Pancreas (tissue), 10 donors: ENCODE measurements around the gene NUP210. TPM values are rescaled to one million over a fixed set of nuclear protein-coding genes. Genes with fewer than 3 reads are reported as not detected.
A peak's percentile ranks its signal among the peaks of the same experiment; 100 is the strongest.

Source experiments
- ATAC-seq, 4 donors: fragments of 200-7000 bp; cut with Tn5 transposase; one replicate each; pipeline versions ENCODE4 v1.8.0 to v1.9.1; 2020; ENCODE audit warnings: mild to moderate bottlenecking in 4 of 4, moderate library complexity in 4 of 4
- DNase-seq, 6 donors: peaks; one replicate each; pipeline ENCODE4 v3.0.0-alpha.2; 2020
- FAIRE-seq: peaks from 2 replicates; lab custom pipeline; 2012; peaks lifted over from hg19 to GRCh38; lab: Jason Lieb, UNC
- H3K27ac ChIP-seq, 4 donors: fragments of 200-600 bp; sonication (generic); 1 replicate in 3 of 4; 2 replicates in 1 of 4; pipeline versions ENCODE4 v1.5.0 to v1.8.0; 2020
- H3K27me3 ChIP-seq, 4 donors: fragments of 200-600 bp; one replicate each; pipeline ENCODE4 v1.8.0; 2021
- H3K36me3 ChIP-seq, 3 donors: fragments of 200-600 bp; sonication (generic) in 1 of 3; one replicate each; pipeline versions ENCODE4 v1.5.0 to v1.8.0; 2020 to 2021
- H3K4me1 ChIP-seq, 3 donors: fragments of 200-600 bp; one replicate each; pipeline ENCODE4 v1.8.0; 2021
- H3K4me3 ChIP-seq, 4 donors: fragments of 200-600 bp; sonication (generic) in 2 of 4; one replicate each; pipeline versions ENCODE4 v1.5.0 to v1.8.0; 2020 to 2021
- H3K9me3 ChIP-seq, 4 donors: fragments of 200-600 bp; one replicate each; pipeline ENCODE4 v1.8.0; 2021
- CTCF ChIP-seq, 4 donors: fragments of 200-600 bp; sonication (generic) in 3 of 4; IDR thresholded peaks; one replicate each; pipeline versions ENCODE4 v1.5.0 to v1.8.0; 2021; ENCODE audit warnings: antibody characterized with exemption in 4 of 4
- WGBS, 2 donors: extraction: QIAGEN DNeasy Blood & Tissue Kit; methylation state at CpG; one replicate each; pipeline ENCODE4 v1.1.7; 2013; 5-methylcytosine and 5-hydroxymethylcytosine counted together
- intact Hi-C, 3 donors: fragments of 100-400 bp; cut with DNase I; formaldehyde crosslinking; loops; one replicate each; pipeline versions ENCODE4 v1.11.1 to v1.14.2; 2022
- polyA plus RNA-seq, 2 donors: library from polyadenylated mRNA; stranded (reverse); fragments of 200-250 nt; gene quantifications; one replicate each; pipeline ENCODE4 v1.2.3, GENCODE V29; 2013
- total RNA-seq, 6 donors: library from RNA; stranded (reverse); fragmentation: NEBNext Ultra II Directional in 4 of 6; extraction: Animal tissue kit (Norgen Biotek cat#: 25700) in 4 of 6; gene quantifications; one replicate each; pipeline versions ENCODE4 v1.2.1 to v1.2.4, GENCODE V29; 2021 to 2023
- donor health status: healthy with polysubstance abuse.
- donor health status: DM: no; HTN: no; CAD: no; lungs with moderate emphysema.
- donor health status: DM: no; HTN: no; CAD: no.
- donor health status: control.
- donor health status: control.
- donor health status: Bipolar disorder and iron deficiency.
- donor health status: DM: yes; HTN: yes; CAD: no.
- donor health status: DM: no; HTN: no; CAD: no.
- donor health status: DM: no; HTN: no; CAD: no.
- donor health status: DM: yes; HTN: yes; CAD: no.

NUP210 gene
- total and polyA plus RNA-seq, 8 donors, result 7.6 to 12.5 (median 9.8) TPM

- Histone ChIP-seq H3K27ac (no peak overlapping the region), H3K4me1 (no peaks in the 10 kb centered on the region), H3K9me3 (no peaks in the 10 kb centered on the region), H3K36me3 (peaks cover 0 to 13% (median 2%) of the 10 kb centered on the region in 3 donors), H3K4me3 (no peak overlapping the region), H3K27me3 (no peaks in the 10 kb centered on the region)
- no peak for TF ChIP-seq CTCF (IDR thresholded peaks at IDR 0.05)
- no peak for FAIRE-seq
- DNase-seq, result no peak
- 86 to 91% methylated on average over 5 of the region's 5 CpGs for WGBS, 2 donors
- intact Hi-C loops, result no loop called here
- ATAC-seq, result no peak
These were observed 66.6 kb downstream of the NUP210 start for GRCh38 chr3:13353506-13353905.

GRCh38 chr3:13352621-13353131, 67.4 kb downstream of the NUP210 start:
- H3K27ac ChIP-seq, result no peak overlapping the region
- FAIRE-seq, result no peak
- H3K27me3 ChIP-seq, result no peaks in the 10 kb centered on the region
- H3K9me3 ChIP-seq, result no peaks in the 10 kb centered on the region
- no peaks in the 10 kb centered on the region for H3K4me1 ChIP-seq
- intact Hi-C loops, result no loop called here
- 77 to 84% methylated on average over 7 of the region's 7 CpGs for WGBS, 2 donors
- TF ChIP-seq CTCF (IDR thresholded peaks at IDR 0.05), result no peak
- no peak for ATAC-seq
- no peak for DNase-seq
- H3K4me3 ChIP-seq, result no peak overlapping the region
- H3K36me3 ChIP-seq, result peaks cover 0 to 8% (median 3%) of the 10 kb centered on the region in 3 donors

- Histone ChIP-seq H3K9me3 (no peaks in the 10 kb centered on the region), H3K4me1 (no peaks in the 10 kb centered on the region), H3K27me3 (no peaks in the 10 kb centered on the region), H3K27ac (no peak overlapping the region), H3K4me3 (no peak overlapping the region), H3K36me3 (peaks cover 0 to 5% (median 3%) of the 10 kb centered on the region in 3 donors)
- ATAC-seq (no peak), FAIRE-seq (no peak), DNase-seq (no peak)
- intact Hi-C loops, result no loop called here
- 80 to 82% methylated on average over 3 of the region's 3 CpGs for WGBS, 2 donors
- no peak for TF ChIP-seq CTCF (IDR thresholded peaks at IDR 0.05)
These were observed 70.3 kb downstream of the NUP210 start for GRCh38 chr3:13349823-13350222.

GRCh38 chr3:13348661-13349396, 71.3 kb downstream of the NUP210 start:
- no peak overlapping the region for H3K27ac ChIP-seq
- FAIRE-seq (no peak), ATAC-seq (peak in 1 of 4 donors; percentile 44), DNase-seq (peak in 1 of 6 donors; percentile 27)
- H3K36me3 ChIP-seq, result peaks cover 0 to 5% (median 3%) of the 10 kb centered on the region in 3 donors
- WGBS, 2 donors, result 74 to 80% methylated on average over 13 of the region's 13 CpGs
- H3K4me3 ChIP-seq, result no peak overlapping the region
- H3K9me3 ChIP-seq, result no peaks in the 10 kb centered on the region
- no peaks in the 10 kb centered on the region for H3K27me3 ChIP-seq
- TF ChIP-seq CTCF (IDR thresholded peaks at IDR 0.05), result no peak
- H3K4me1 ChIP-seq, result no peaks in the 10 kb centered on the region
- intact Hi-C loops, result no loop called here

GRCh38 chr3:13348100-13348499, 72.0 kb downstream of the NUP210 start:
- Histone ChIP-seq H3K4me1 (no peaks in the 10 kb centered on the region), H3K4me3 (no peak overlapping the region), H3K27ac (no peak overlapping the region), H3K36me3 (peaks cover 0 to 5% (median 3%) of the 10 kb centered on the region in 3 donors), H3K9me3 (no peaks in the 10 kb centered on the region), H3K27me3 (no peaks in the 10 kb centered on the region)
- TF ChIP-seq CTCF (IDR thresholded peaks at IDR 0.05), result no peak
- DNase-seq, result no peak
- 83 to 84% methylated on average over 3 of the region's 3 CpGs for WGBS, 2 donors
- no peak for ATAC-seq
- intact Hi-C loops, result no loop called here
- no peak for FAIRE-seq
